ENCODE data around the gene RNF8.
"Not testable (repeated sequence)": the region's sequence is repeated elsewhere in the genome, so short reads cannot be mapped to it uniquely, and the experiment has no call there.

Gene RNF8

GRCh38 chr6:37399795-37400490 is 46.2 kb downstream of the RNF8 start:
- DNase-seq (ENCODE audit: low read depth): no peak

DNA sequence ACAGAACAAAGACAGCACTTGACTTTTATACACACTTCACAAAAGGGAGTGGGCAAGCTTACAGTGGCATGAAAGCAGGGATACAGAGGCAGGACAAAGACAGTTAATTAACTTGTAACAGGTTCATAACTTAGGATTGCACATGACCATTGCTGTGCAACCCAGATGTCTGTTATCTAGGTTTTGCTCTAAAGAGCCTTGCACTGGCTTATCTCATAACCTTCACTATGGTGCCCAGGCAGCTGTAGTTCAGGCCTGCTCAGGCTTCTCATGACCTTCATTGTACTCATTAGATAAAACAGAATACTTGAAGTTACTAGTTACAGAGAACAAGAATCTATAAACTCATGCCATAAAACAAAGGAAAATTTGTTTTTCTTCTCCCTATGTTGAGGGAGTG is 47.9 kb downstream of the RNF8 start:
- DNase-seq (ENCODE audit: low read depth): not testable (repeated sequence)

- no peak for DNase-seq (ENCODE audit: low read depth)
Observed at GRCh38 chr6:37406726-37407341, 53.1 kb downstream of the RNF8 start.

- no peak for DNase-seq (ENCODE audit: low read depth)
Observed at GRCh38 chr6:37407948-37408347, 54.2 kb downstream of the RNF8 start.

DNA sequence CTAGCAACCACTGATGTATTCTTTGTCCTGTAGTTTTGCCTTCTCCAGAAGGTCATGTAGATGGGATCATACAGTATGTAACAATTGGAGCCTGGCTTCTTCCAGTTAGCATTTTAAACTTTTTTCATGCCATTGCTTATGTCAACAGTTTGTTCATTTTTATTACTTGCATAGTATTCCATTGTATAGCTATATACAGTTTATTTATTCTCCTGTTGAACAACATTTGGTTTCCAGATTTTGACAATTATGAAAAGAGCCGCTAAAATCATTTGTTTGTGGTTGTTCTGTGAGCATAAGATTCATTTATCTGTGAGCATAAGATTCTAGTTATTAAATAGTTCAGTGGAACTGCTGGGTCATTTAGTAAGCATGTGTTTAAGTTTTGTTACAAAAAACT is 55.7 kb downstream of the RNF8 start:
- no peak for DNase-seq (ENCODE audit: low read depth)

GRCh38 chr6:37417393-37417792 is 63.6 kb downstream of the RNF8 start:
- no peak for DNase-seq (ENCODE audit: low read depth)

GRCh38 chr6:37418722-37419121 is 64.9 kb downstream of the RNF8 start:
- no peak for DNase-seq (ENCODE audit: low read depth)

- no peak for DNase-seq (ENCODE audit: low read depth)
Observed at GRCh38 chr6:37426058-37426944, 72.5 kb downstream of the RNF8 start.

DNA sequence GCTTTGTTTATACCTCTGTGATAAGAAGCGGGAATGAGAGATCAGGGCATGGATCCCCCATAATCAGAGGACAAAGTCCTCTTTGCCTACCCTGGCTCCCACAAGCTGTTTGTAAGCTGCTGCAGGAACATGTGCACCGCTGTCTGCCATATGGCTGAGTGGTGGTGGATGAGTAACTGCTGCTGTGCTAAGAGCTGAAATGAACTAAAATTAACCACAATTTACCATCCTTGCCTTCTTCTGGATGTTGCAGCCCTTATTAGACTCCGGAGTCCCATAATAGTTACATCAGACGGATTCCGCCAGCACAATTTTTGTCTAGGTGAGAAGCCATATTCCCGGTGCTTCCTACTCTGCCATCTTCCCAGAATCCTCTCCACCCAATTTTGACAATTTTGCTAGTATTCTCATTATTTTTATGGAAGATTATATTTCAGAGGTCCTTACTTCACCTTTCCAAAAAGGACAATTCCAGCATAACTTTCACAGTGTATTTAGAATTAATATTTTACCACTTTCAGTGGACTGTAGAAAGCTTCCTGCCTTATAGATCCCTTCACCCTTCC is 73.2 kb downstream of the RNF8 start:
- DNase-seq (ENCODE audit: low read depth): no peak

GRCh38 chr6:37429352-37429750 is 75.6 kb downstream of the RNF8 start:
- no peak for DNase-seq (ENCODE audit: low read depth)

DNA sequence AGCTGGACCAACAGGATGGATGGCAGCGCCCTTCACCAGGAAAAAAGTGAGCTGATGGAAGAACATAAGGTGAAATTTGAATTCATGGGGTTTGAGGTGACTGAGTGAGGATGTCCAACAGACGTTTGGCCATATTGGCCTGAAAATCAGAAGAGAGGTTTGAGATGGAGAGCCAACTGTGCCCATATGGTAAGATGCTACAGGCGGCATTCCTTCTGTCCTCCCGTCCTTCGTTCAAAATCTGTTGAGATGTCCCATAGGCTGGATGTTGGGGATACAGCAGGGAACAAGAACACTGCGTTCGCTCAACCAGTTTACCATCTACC is 78.8 kb downstream of the RNF8 start:
- DNase-seq (ENCODE audit: low read depth): no peak

- peak; percentile 95 for DNase-seq (ENCODE audit: low read depth)
Observed at GRCh38 chr6:37432916-37433656, 79.3 kb downstream of the RNF8 start, which contains the start of gene CMTR1. Gene CMTR1, plus strand, starts transcription at chr6:37433221. Its CDS starts 2,409 bp downstream, at chr6:37435630.

GRCh38 chr6:37433657-37434271 is 80.0 kb downstream of the RNF8 start:
- DNase-seq (ENCODE audit: low read depth): peak; percentile 10

DNA sequence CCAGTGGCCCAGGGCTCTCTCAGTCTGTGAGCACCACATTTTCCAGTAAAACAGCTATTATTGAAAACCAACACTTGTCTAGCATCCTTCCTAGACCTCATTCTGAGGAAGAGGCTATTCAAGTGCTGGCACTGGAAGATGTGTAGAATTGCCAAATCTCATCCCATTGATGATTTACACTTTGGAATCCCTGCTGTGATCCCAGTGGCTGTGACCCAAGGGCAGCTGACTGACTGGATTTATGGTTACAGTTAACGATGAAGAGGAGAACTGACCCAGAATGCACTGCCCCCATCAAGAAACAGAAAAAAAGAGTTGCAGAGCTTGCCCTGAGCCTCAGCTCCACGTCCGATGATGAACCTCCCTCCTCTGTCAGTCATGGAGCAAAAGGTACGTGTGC is 81.6 kb downstream of the RNF8 start:
- DNase-seq (ENCODE audit: low read depth): no peak

- no peak for DNase-seq (ENCODE audit: low read depth)
Observed at GRCh38 chr6:37435816-37436215, 82.0 kb downstream of the RNF8 start.

DNA sequence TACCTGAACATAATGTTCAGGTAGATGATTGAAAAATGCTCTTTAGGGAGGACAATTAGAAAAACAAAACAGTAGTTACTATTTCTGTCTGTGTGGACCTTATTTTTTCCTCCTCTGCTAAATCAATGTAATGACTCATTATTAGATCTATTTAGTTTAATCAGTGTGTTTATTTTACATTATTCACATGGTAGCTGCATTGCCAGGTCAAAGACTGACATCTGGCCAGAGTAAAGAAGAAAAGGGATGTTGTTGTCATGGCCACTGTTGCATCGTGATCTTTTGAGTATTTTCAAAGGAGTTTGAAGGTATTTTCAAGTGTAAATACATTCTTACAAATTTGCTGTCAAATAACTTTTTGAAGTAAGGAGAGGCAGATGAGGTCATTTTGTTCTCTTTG is 85.1 kb downstream of the RNF8 start:
- no peak for DNase-seq (ENCODE audit: low read depth)

- DNase-seq (ENCODE audit: low read depth): no peak
Observed at GRCh38 chr6:37441651-37442050, 87.9 kb downstream of the RNF8 start.

- DNase-seq (ENCODE audit: low read depth): no peak
Observed at GRCh38 chr6:37442416-37443215, 88.8 kb downstream of the RNF8 start.

DNA sequence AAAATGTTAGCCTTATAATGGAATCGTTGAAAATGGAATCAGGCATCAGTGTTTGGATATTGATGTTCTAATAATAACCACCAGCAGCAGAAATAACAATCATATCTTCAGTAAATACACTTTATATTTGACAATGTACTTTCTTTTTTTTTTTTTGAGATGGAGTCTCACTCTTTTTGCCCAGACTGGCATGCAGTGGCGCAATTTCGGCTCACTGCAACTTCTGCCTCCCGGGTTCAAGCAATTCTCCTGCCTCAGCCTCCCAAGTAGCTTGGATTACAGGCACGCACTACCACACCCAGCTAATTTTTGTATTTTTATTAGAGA is 89.4 kb downstream of the RNF8 start:
- not testable (repeated sequence) for DNase-seq (ENCODE audit: low read depth)
